GM21619 (cell line): ENCODE results near the gene CACYBP.
A peak's percentile ranks its signal among the peaks of the same experiment; 100 is the strongest.

Experiments used
- ATAC-seq: cut with Tn5 transposase; IDR thresholded peaks from one replicate; pipeline ENCODE4 v1.9.1; 2021; ENCODE audit not compliant: unreplicated experiment

The CACYBP gene

GRCh38 chr1:174971902-174972301 is 27.8 kb upstream of the CACYBP start:
- ATAC-seq: no peak

DNA sequence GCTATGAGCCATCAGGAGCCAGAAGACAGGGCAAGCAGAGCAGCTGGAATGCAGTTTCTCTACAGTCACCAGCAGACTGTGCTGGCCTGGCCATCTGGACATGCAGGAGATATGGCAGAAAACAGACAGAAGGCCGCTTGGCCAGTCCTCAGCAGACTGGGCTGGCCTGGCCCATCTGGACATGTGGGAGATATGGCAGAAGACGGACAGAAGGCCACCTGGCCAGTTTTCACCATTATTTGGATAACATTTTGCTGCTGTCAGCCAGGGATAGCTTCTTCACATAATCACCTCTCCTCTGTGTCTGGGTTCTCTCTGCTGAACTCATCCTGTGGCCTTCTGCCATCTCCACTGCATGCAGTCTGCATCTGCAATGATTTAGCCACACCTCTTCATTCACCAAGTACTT is 25.0 kb upstream of the CACYBP start:
- ATAC-seq: no peak

- ATAC-seq: no peak
Observed at GRCh38 chr1:174975764-174976163, 24.0 kb upstream of the CACYBP start.

GRCh38 chr1:174976436-174977108 is 23.2 kb upstream of the CACYBP start:
- no peak for ATAC-seq

GRCh38 chr1:174982971-174983689 is 16.6 kb upstream of the CACYBP start:
- no peak for ATAC-seq

GRCh38 chr1:174984952-174985351 is 14.8 kb upstream of the CACYBP start:
- no peak for ATAC-seq

GRCh38 chr1:174988539-174988938 is 11.2 kb upstream of the CACYBP start:
- peak; percentile 38 for ATAC-seq

- ATAC-seq: peak; percentile 63
Observed at GRCh38 chr1:174988986-174989385, 10.8 kb upstream of the CACYBP start.

- ATAC-seq: no peak
Observed at GRCh38 chr1:174989536-174990220, 10.1 kb upstream of the CACYBP start.

DNA sequence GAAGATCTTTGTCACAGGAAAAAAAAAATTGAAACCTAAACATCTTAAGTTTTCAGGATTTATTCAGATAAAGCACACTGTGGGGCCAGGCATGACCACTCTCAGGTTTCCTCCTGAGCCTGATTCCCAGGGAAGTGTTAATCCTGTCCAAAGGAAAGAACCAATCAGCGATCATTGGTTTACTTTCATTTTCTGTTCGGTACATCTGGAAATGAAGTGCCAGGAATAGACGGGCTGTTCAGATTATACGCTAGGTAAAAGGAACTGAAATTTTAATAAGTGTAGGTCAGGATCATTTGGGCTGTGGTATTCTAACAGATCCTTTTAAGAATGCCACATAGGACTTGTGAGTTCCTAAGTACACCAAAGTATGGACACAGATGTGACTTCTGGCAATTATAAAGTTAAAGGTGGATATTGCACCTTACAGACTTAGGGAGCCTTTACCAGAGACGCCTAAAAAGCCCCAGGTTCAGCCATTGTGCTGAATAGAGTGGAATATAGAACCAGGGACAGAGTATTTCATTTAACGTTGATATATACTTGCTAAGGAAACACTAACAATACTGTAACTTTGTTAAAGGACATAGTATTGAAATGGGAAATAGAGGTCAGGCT is 9.3 kb upstream of the CACYBP start:
- no peak for ATAC-seq

GRCh38 chr1:174991473-174991872 is 8.3 kb upstream of the CACYBP start:
- ATAC-seq: no peak

GRCh38 chr1:174995121-174995520 is 4.6 kb upstream of the CACYBP start:
- ATAC-seq: no peak

DNA sequence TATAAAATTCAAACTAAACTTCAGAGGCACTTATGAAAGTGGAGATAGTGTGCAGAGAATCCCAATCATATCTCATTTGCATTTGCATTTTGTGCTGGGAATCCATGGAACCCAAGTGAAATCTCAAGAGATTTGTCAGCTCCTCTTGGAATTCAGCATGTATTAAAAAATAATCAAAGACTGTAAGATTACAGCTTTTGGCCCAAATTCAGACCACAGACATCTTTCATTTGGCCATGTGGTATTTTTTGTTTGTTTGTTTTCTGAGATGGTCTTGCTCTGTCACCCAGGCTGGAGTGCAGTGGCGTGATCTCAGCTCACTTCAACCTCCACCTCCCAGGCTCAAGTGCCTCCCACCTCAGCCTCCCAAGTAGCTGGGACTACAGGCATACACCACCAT is 3.8 kb upstream of the CACYBP start:
- ATAC-seq: no peak

GRCh38 chr1:174996476-174996875 is 3.3 kb upstream of the CACYBP start:
- no peak for ATAC-seq

GRCh38 chr1:174997041-174997440 is 2.7 kb upstream of the CACYBP start:
- no peak for ATAC-seq

GRCh38 chr1:174998569-174999215 is 1.1 kb upstream of the CACYBP start:
- ATAC-seq: peak; percentile 16

- peak; percentile 75 for ATAC-seq
Observed at GRCh38 chr1:174999216-174999935, 371 bp upstream of the CACYBP start.

DNA sequence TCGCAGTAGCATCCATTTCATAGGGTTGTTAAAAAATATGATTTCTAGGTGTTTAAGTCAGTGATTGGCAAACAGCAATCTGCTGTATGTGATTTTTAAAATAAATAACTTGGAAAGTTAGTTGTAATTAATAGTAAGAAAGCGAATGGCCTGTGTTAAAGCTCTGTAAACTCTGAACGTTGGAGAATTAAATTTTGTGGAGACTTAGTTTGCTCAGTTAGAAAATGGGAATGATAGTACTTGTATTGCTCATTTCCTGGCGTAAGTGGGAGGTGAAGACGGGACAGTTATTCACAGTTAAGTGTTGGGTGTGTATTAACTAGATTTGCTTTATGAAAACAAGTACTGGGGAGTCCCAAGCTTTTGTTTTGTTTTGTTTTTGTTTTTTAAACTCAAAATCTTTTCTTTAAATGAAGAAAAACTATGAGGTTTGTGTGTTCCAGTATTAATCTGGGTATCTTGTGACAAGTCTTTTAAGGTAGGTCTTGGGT is 995 bp downstream of the CACYBP start:
- no peak for ATAC-seq

DNA sequence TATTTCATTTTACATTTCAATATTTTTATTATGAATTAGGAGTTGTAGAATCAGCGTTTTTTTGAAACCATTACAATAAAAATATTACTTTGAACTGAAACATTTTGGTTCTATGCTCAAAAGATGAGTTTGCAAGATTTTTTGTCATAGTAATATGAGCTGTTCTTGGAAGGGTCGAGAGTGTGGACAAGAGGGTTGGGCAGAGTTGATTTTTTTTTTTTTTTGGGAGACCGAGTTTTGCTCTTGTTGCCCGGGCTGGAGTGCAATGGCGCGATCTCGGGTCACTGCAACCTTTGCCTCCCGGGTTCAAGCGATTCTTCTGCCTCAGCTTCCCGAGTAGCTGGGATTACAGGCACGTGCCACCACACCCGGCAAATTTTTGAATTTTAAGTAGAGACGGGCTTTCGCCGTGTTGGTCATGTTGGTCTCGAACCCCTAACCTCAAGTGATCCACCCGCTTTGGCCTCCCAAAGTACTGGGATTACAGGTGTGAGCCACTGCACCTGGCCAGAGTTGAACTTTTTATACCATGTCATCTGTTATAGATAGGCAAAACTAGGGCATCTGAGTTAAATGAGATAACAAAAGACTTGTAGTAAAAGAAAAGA is 3.3 kb downstream of the CACYBP start:
- ATAC-seq: no peak

DNA sequence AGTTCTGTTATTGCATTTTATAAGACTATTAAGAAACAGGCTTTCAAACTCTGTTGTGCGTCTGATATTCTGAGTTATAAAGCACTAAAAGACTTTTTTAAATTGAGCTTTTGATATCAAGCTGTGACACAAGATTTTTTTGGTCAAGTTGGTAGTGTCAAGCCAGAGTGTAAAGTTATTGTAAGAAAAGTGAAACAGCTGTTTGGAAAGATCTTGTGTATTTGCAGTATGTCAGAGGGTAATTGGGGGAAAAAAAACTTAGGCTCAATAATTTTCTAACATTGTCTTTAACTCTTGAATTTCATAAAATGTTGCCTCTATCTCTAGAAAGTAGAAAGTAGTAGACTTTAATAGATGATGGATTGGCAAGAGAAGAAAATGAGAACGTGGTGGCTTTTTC is 3.8 kb downstream of the CACYBP start:
- ATAC-seq: no peak
